Stimulated activated CD8-positive, alpha-beta memory T cell treated with anti-CD3 and anti-CD28 coated beads, Interleukin-4, amount 100 ng/mL, for 4 hours (primary cell): ENCODE measurements around the gene COQ9.
"Not testable (repeated sequence)": the region's sequence is repeated elsewhere in the genome, so short reads cannot be mapped to it uniquely, and the experiment has no call there.

Source experiments
- DNase-seq, 2 donors: peaks; one replicate each; pipeline ENCODE4 v3.0.0-alpha.2; 2020; ENCODE audit warnings: low read depth in 2 of 2, low spot score in 1 of 2

Gene COQ9

GRCh38 chr16:57426356-57426755, 20.9 kb upstream of the COQ9 start:
- DNase-seq = no peak

GRCh38 chr16:57427307-57427706, 20.0 kb upstream of the COQ9 start:
- DNase-seq = no peak

- DNase-seq = no peak
Observed at GRCh38 chr16:57427824-57428223, 19.5 kb upstream of the COQ9 start.

GRCh38 chr16:57430955-57431354, 16.3 kb upstream of the COQ9 start:
- DNase-seq = no peak

- no peak for DNase-seq
Observed at GRCh38 chr16:57432505-57432904, 14.8 kb upstream of the COQ9 start.

GRCh38 chr16:57432989-57433388, 14.3 kb upstream of the COQ9 start:
- DNase-seq = no peak

- DNase-seq = no peak
Observed at GRCh38 chr16:57434003-57434402, 13.3 kb upstream of the COQ9 start.

- DNase-seq = no peak
Observed at GRCh38 chr16:57435838-57436237, 11.4 kb upstream of the COQ9 start.

GRCh38 chr16:57439947-57440346, 7.3 kb upstream of the COQ9 start:
- DNase-seq = not testable (repeated sequence)

GRCh38 chr16:57440551-57440950, 6.7 kb upstream of the COQ9 start:
- not testable (repeated sequence) for DNase-seq

GRCh38 chr16:57444711-57445110, 2.6 kb upstream of the COQ9 start:
- DNase-seq = no peak

GRCh38 chr16:57445510-57445909, 1.8 kb upstream of the COQ9 start:
- DNase-seq = no peak

- DNase-seq = no peak
Observed at GRCh38 chr16:57446531-57447185, 621 bp upstream of the COQ9 start.

- DNase-seq = no peak
Observed at GRCh38 chr16:57452021-57452420, 4.7 kb downstream of the COQ9 start.

- peak; percentile 79 to 88 for DNase-seq
Observed at GRCh38 chr16:57462209-57462977, 15.1 kb downstream of the COQ9 start, which contains the start of gene POLR2C. POLR2C (plus strand) TSS chr16:57462679; CDS start chr16:57462725, 46 bp downstream.

GRCh38 chr16:57462978-57463362, 15.7 kb downstream of the COQ9 start:
- no peak for DNase-seq

GRCh38 chr16:57464523-57464922, 17.2 kb downstream of the COQ9 start:
- DNase-seq = no peak

- no peak for DNase-seq
Observed at GRCh38 chr16:57468346-57468745, 21.1 kb downstream of the COQ9 start.

GRCh38 chr16:57469046-57469445, 21.8 kb downstream of the COQ9 start:
- DNase-seq = no peak

- no peak for DNase-seq
Observed at GRCh38 chr16:57469917-57470470, 22.7 kb downstream of the COQ9 start.

GRCh38 chr16:57470711-57471110, 23.4 kb downstream of the COQ9 start:
- no peak for DNase-seq

GRCh38 chr16:57471209-57471608, 23.9 kb downstream of the COQ9 start:
- no peak for DNase-seq
